Liver (tissue), 3 donors: ENCODE data around the gene TSPAN31.
A peak's percentile ranks its signal among the peaks of the same experiment; 100 is the strongest.

Source experiments
- CTCF ChIP-seq: fragments of 150-350 bp; IDR thresholded peaks from 2 replicates; pipeline ENCODE4 v1.5.1; 2017; ENCODE audit warnings: improper control_type of control experiment, low read depth, low read length; ENCODE audit not compliant: missing input control
- JUND ChIP-seq, 2 donors: IDR thresholded peaks; 2 replicates each; pipeline ENCODE4 v1.6.1; 2016; ENCODE audit warnings: antibody characterized with exemption in 2 of 2
- RAD21 ChIP-seq, 2 donors: IDR thresholded peaks; 2 replicates each; pipeline ENCODE4 v1.6.1; 2016; ENCODE audit warnings: antibody characterized with exemption in 2 of 2, mild to moderate bottlenecking in 2 of 2
- RXRA ChIP-seq, 2 donors: IDR thresholded peaks; 2 replicates each; pipeline ENCODE4 v1.6.1; 2017 to 2018; ENCODE audit warnings: antibody characterized with exemption in 2 of 2, mild to moderate bottlenecking in 1 of 2
- TAF1 ChIP-seq: conservative IDR thresholded peaks from 2 replicates; pipeline ENCODE4 v1.6.1; 2016; ENCODE audit warnings: antibody characterized with exemption, mild to moderate bottlenecking
- YY1 ChIP-seq: IDR thresholded peaks from 2 replicates; pipeline ENCODE4 v1.6.1; 2016; ENCODE audit warnings: antibody characterized with exemption, mild to moderate bottlenecking
- ZBTB33 ChIP-seq: IDR thresholded peaks from 2 replicates; pipeline ENCODE4 v1.6.1; 2016; ENCODE audit warnings: antibody characterized with exemption
- donor health status: healthy.
- donor health status: healthy.

- TF ChIP-seq CTCF, result no peak
- no peak for TF ChIP-seq JUND (IDR thresholded peaks at IDR 0.05)
- TF ChIP-seq TAF1, result peak; percentile 17
- TF ChIP-seq YY1, result peak; percentile 53
- TF ChIP-seq RXRA (IDR thresholded peaks at IDR 0.05), result peak; percentile 48 to 57
- TF ChIP-seq RAD21 (IDR thresholded peaks at IDR 0.05), result no peak
- TF ChIP-seq ZBTB33, result no peak
Measured at GRCh38 chr12:57751788-57752667, 7.2 kb downstream of the TSPAN31 start, which contains the start of gene CDK4.
